Activated naive CD8-positive, alpha-beta T cell (primary cell): ENCODE data around the gene SF1.
A peak's percentile ranks its signal among the peaks of the same experiment; 100 is the strongest.

Experiments
- H3K27ac Mint-ChIP-seq: one replicate; pipeline ENCODE4 v1.8.0; 2021; ENCODE audit warnings: mixed read lengths
- H3K27me3 Mint-ChIP-seq: one replicate; pipeline ENCODE4 v1.8.0; 2021; ENCODE audit warnings: mixed read lengths
- H3K36me3 Mint-ChIP-seq: one replicate; pipeline ENCODE4 v1.8.0; 2021; ENCODE audit warnings: mixed read lengths
- H3K4me1 Mint-ChIP-seq: one replicate; pipeline ENCODE4 v1.8.0; 2021; ENCODE audit warnings: low read depth, mixed read lengths
- H3K4me3 Mint-ChIP-seq: one replicate; pipeline ENCODE4 v1.8.0; 2021; ENCODE audit warnings: mild to moderate bottlenecking, mixed read lengths
- H3K9me3 Mint-ChIP-seq: one replicate; pipeline ENCODE4 v1.8.0; 2021; ENCODE audit warnings: low read depth, mixed read lengths

Gene SF1

GRCh38 chr11:64753019-64753379 is 25.3 kb downstream of the SF1 start:
- no peaks in the 10 kb centered on the region for H3K9me3 Mint-ChIP-seq
- peaks cover 32% of the 10 kb centered on the region for H3K4me1 Mint-ChIP-seq
- no peak overlapping the region for H3K27ac Mint-ChIP-seq
- no peak overlapping the region for H3K4me3 Mint-ChIP-seq
- H3K27me3 Mint-ChIP-seq: no peaks in the 10 kb centered on the region
- H3K36me3 Mint-ChIP-seq: peaks cover 2% of the 10 kb centered on the region

- H3K9me3 Mint-ChIP-seq: no peaks in the 10 kb centered on the region
- H3K27ac Mint-ChIP-seq: no peak overlapping the region
- peaks cover 30% of the 10 kb centered on the region for H3K4me1 Mint-ChIP-seq
- H3K36me3 Mint-ChIP-seq: peaks cover 2% of the 10 kb centered on the region
- no peak overlapping the region for H3K4me3 Mint-ChIP-seq
- H3K27me3 Mint-ChIP-seq: no peaks in the 10 kb centered on the region
These were observed 26.0 kb downstream of the SF1 start for GRCh38 chr11:64752175-64752970.

GRCh38 chr11:64751580-64751979 is 26.8 kb downstream of the SF1 start:
- Mint-ChIP-seq H3K9me3 (no peaks in the 10 kb centered on the region), H3K4me1 (peaks cover 30% of the 10 kb centered on the region), H3K27ac (no peak overlapping the region), H3K27me3 (no peaks in the 10 kb centered on the region), H3K36me3 (peaks cover 2% of the 10 kb centered on the region), H3K4me3 (no peak overlapping the region)

- Mint-ChIP-seq H3K27me3 (no peaks in the 10 kb centered on the region), H3K4me3 (no peak overlapping the region), H3K27ac (no peak overlapping the region), H3K4me1 (peaks cover 32% of the 10 kb centered on the region), H3K36me3 (peaks cover 2% of the 10 kb centered on the region), H3K9me3 (no peaks in the 10 kb centered on the region)
These were observed 27.2 kb downstream of the SF1 start for GRCh38 chr11:64751136-64751535.

- no peak overlapping the region for H3K4me3 Mint-ChIP-seq
- H3K9me3 Mint-ChIP-seq: no peaks in the 10 kb centered on the region
- peaks cover 2% of the 10 kb centered on the region for H3K36me3 Mint-ChIP-seq
- no peaks in the 10 kb centered on the region for H3K27me3 Mint-ChIP-seq
- H3K27ac Mint-ChIP-seq: peak overlapping the region; percentile 46
- H3K4me1 Mint-ChIP-seq: peaks cover 32% of the 10 kb centered on the region
These were observed 27.8 kb downstream of the SF1 start for GRCh38 chr11:64750361-64751054.

- Mint-ChIP-seq H3K36me3 (peaks cover 2% of the 10 kb centered on the region), H3K9me3 (no peaks in the 10 kb centered on the region), H3K27ac (peak overlapping the region; percentile 58), H3K4me3 (no peak overlapping the region), H3K27me3 (no peaks in the 10 kb centered on the region), H3K4me1 (peaks cover 38% of the 10 kb centered on the region)
These were observed 30.2 kb downstream of the SF1 start for GRCh38 chr11:64747961-64748665.

- Mint-ChIP-seq H3K36me3 (no peaks in the 10 kb centered on the region), H3K9me3 (no peaks in the 10 kb centered on the region), H3K4me3 (peak overlapping the region; percentile 47), H3K4me1 (peaks cover 34% of the 10 kb centered on the region), H3K27me3 (no peaks in the 10 kb centered on the region), H3K27ac (no peak overlapping the region)
These were observed 31.9 kb downstream of the SF1 start for GRCh38 chr11:64746486-64746885.

GRCh38 chr11:64745521-64746328 is 32.6 kb downstream of the SF1 start:
- peak overlapping the region; percentile 82 for H3K27ac Mint-ChIP-seq
- no peaks in the 10 kb centered on the region for H3K9me3 Mint-ChIP-seq
- H3K4me1 Mint-ChIP-seq: peaks cover 37% of the 10 kb centered on the region
- H3K36me3 Mint-ChIP-seq: no peaks in the 10 kb centered on the region
- no peaks in the 10 kb centered on the region for H3K27me3 Mint-ChIP-seq
- peak overlapping the region; percentile 86 for H3K4me3 Mint-ChIP-seq

- H3K4me1 Mint-ChIP-seq: peaks cover 36% of the 10 kb centered on the region
- H3K4me3 Mint-ChIP-seq: peak overlapping the region; percentile 86
- H3K27me3 Mint-ChIP-seq: no peaks in the 10 kb centered on the region
- H3K9me3 Mint-ChIP-seq: no peaks in the 10 kb centered on the region
- no peaks in the 10 kb centered on the region for H3K36me3 Mint-ChIP-seq
- H3K27ac Mint-ChIP-seq: peak overlapping the region; percentile 82
These were observed 33.2 kb downstream of the SF1 start for GRCh38 chr11:64745189-64745520.

GRCh38 chr11:64744544-64745188 is 33.7 kb downstream of the SF1 start:
- Mint-ChIP-seq H3K9me3 (no peaks in the 10 kb centered on the region), H3K27ac (no peak overlapping the region), H3K4me3 (peak overlapping the region; percentile 84), H3K27me3 (no peaks in the 10 kb centered on the region), H3K4me1 (peaks cover 37% of the 10 kb centered on the region), H3K36me3 (no peaks in the 10 kb centered on the region)

GRCh38 chr11:64743591-64744543 is 34.5 kb downstream of the SF1 start, which contains the start of gene RASGRP2:
Gene RASGRP2, minus strand, starts transcription at chr11:64744142. Its CDS starts 1,276 bp downstream, at chr11:64742866.
- H3K27ac Mint-ChIP-seq: peak within 1 kb of the TSS; percentile 67
- H3K27me3 Mint-ChIP-seq: no peaks in the 10 kb centered on the region
- H3K4me1 Mint-ChIP-seq: peaks cover 40% of the 10 kb centered on the region
- no peaks in the 10 kb centered on the region for H3K36me3 Mint-ChIP-seq
- no peaks in the 10 kb centered on the region for H3K9me3 Mint-ChIP-seq
- H3K4me3 Mint-ChIP-seq: peak within 1 kb of the TSS; percentile 84

- Mint-ChIP-seq H3K36me3 (no peaks in the 10 kb centered on the region), H3K27ac (no peak overlapping the region), H3K4me1 (peaks cover 42% of the 10 kb centered on the region), H3K4me3 (no peak overlapping the region), H3K9me3 (no peaks in the 10 kb centered on the region), H3K27me3 (no peaks in the 10 kb centered on the region)
These were observed 35.3 kb downstream of the SF1 start for GRCh38 chr11:64742889-64743590.
